Medulla oblongata (tissue), 1 donor: ENCODE data around the gene INPP5B.
"Not testable (repeated sequence)": the region's sequence is repeated elsewhere in the genome, so short reads cannot be mapped to it uniquely, and the experiment has no call there.

Experiments
- DNase-seq: peaks from one replicate; pipeline ENCODE4 v3.0.0-alpha.2; 2015; ENCODE audit errors: extremely low spot score

The INPP5B gene

GRCh38 chr1:37914719-37915475, 32.0 kb downstream of the INPP5B start:
- no peak for DNase-seq

- not testable (repeated sequence) for DNase-seq
Measured at GRCh38 chr1:37911478-37911877, 35.4 kb downstream of the INPP5B start.

GRCh38 chr1:37910886-37911285, 36.0 kb downstream of the INPP5B start:
- DNase-seq: not testable (repeated sequence)

GRCh38 chr1:37908531-37908930, 38.3 kb downstream of the INPP5B start:
- DNase-seq: not testable (repeated sequence)

GRCh38 chr1:37907416-37908125, 39.3 kb downstream of the INPP5B start:
- not testable (repeated sequence) for DNase-seq

- not testable (repeated sequence) for DNase-seq
Measured at GRCh38 chr1:37906591-37906990, 40.3 kb downstream of the INPP5B start.

- DNase-seq: no peak
Measured at GRCh38 chr1:37905727-37906126, 41.1 kb downstream of the INPP5B start.

GRCh38 chr1:37903921-37904320, 42.9 kb downstream of the INPP5B start:
- not testable (repeated sequence) for DNase-seq

GRCh38 chr1:37902983-37903382, 43.9 kb downstream of the INPP5B start:
- DNase-seq: no peak

- DNase-seq: no peak
Measured at GRCh38 chr1:37901893-37902225, 45.0 kb downstream of the INPP5B start.

GRCh38 chr1:37901191-37901892, 45.5 kb downstream of the INPP5B start:
- DNase-seq: no peak

- DNase-seq: not testable (repeated sequence)
Measured at GRCh38 chr1:37897563-37897962, 49.3 kb downstream of the INPP5B start.

- DNase-seq: no peak
Measured at GRCh38 chr1:37893673-37894072, 53.2 kb downstream of the INPP5B start.

GRCh38 chr1:37892151-37893047, 54.5 kb downstream of the INPP5B start:
- no peak for DNase-seq

- peak; percentile 30 for DNase-seq
Measured at GRCh38 chr1:37890378-37891014, 56.4 kb downstream of the INPP5B start.

- no peak for DNase-seq
Measured at GRCh38 chr1:37888022-37888700, 58.7 kb downstream of the INPP5B start.

GRCh38 chr1:37884145-37884544, 62.7 kb downstream of the INPP5B start:
- no peak for DNase-seq

- no peak for DNase-seq
Measured at GRCh38 chr1:37883671-37884070, 63.2 kb downstream of the INPP5B start.

- DNase-seq: no peak
Measured at GRCh38 chr1:37879865-37880264, 67.0 kb downstream of the INPP5B start.

GRCh38 chr1:37878071-37878470, 68.8 kb downstream of the INPP5B start:
- no peak for DNase-seq

GRCh38 chr1:37875833-37876232, 71.0 kb downstream of the INPP5B start:
- DNase-seq: no peak
